Stimulated activated CD8-positive, alpha-beta memory T cell treated with anti-CD3 and anti-CD28 coated beads, Interleukin-7, amount 100 ng/mL, for 48 hours (primary cell): ENCODE data around the gene CCDC15.

ENCODE experiments used
- DNase-seq, 2 donors: peaks; one replicate each; pipeline ENCODE4 v3.0.0-alpha.2; 2020; ENCODE audit warnings: low read depth in 1 of 2; ENCODE audit errors: extremely low read depth in 1 of 2

The CCDC15 gene

DNA sequence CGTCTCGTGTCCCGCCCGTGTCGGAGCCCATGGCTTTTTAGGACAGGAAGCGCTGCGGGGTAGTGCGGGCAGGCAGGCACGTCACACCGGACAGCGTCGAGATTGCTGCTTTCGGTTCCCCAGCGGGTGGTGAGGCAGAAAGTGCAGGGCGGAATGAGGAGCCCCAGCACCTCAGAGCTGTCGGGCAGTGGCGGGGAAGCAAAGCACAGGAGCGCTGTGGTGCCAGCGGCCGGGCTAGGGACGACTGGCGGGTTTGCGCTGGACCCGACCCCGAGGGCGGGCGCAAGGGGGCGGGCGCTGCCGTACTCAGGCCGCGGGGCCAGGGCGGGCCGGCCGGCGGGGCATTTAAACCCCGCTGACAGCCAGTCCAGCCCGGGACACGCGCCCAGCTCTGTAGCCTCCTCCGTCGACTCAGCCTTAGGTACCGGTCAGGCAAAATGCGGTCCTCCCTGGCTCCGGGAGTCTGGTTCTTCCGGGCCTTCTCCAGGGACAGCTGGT, 109.0 kb downstream of the CCDC15 start, which contains the start of gene SLC37A2:
Gene SLC37A2 (plus strand): TSS at position 375 of the 498 bp plus-strand sequence. CDS start 63 bp downstream, at position 438.
- peak; percentile 39 to 56 for DNase-seq

DNA sequence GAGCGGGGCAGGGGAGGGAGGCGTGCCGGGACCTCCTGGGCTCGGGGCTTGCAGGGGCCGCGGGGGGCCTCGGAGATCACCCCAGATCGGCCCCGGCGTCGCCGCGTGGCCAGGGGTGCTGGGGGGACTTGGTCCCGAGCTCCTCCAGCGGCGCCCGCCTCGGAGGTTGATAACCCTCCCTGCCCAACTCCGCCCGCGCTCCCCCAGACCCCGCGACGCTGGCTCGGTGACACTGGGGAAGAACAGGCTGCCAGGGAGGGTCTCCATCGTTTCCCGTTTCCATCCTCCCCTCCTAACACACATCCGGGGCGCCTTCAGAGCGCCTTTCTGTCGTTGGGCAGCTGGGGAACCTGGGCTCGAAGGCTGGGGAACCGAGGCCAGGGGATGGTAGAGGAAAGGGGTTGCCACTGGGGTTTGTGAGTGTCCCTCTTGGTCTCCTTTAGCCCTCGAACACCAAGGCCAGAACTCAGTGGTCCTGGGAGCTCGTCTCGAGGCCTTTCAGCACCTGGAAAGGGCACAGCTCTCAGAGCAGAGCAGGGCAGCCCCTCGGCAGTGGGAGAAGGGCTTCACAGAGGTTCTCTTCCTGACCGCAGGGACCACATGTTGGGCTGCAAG, 109.5 kb downstream of the CCDC15 start:
- DNase-seq, result no peak

DNA sequence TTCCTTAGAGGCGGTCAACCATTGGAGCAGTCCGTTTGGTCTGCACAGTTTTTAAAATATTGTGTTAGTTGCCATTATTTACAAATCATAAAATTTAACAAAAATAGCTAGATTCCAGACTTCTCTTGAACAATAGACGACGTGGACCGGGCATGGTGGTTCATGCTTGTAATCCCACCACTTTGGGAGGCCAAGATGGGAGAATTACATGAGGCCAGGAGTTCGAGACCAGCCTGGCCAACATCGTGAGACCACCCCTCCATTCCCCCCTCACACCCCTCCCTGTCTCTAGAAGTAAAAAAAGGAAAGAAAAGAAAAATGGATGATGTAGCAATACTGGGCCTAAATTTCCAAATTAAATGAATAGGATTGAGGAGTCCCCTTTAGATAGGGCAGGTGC, 110.1 kb downstream of the CCDC15 start:
- no peak for DNase-seq

- no peak for DNase-seq
Measured at GRCh38 chr11:125068368-125068767, 114.4 kb downstream of the CCDC15 start.

DNA sequence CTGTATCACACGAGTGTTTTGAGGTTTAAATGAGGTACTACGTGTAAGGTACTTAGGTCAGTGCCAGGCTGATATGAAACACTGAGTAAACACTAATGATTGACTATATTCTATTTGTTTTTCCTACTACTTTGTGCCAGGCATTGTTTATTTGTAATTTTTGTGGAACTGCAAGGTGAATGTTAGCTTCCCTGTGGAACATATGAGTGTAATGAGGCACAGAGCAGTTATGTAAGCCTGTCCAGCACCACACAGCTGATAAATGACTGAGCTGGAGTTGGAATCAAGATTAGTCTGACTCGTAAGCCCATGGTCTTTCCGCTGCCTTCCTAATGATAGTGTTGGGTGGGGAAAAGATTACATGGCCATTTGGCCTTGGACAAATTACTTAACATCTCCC, 115.0 kb downstream of the CCDC15 start:
- DNase-seq, result no peak

DNA sequence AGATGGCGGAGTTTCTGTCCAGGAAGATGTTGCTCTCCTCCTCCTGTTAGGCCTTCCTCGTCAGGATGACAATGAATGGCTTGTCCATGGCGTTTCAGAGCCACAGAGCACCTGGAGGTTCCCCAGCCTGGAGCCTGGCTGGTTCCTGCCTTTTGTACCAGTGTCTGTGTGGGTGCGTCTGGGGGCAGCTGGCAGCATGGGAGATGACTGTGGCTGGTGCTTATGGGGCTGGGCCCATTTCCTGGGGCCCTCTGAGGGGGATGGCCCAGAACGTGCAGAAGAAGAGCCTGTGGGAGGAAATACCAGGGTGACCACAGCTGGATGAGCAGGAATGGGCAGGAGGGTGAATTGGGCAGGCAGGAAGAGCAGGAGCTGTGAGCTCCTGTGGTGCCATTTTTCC, 115.8 kb downstream of the CCDC15 start:
- no peak for DNase-seq

DNA sequence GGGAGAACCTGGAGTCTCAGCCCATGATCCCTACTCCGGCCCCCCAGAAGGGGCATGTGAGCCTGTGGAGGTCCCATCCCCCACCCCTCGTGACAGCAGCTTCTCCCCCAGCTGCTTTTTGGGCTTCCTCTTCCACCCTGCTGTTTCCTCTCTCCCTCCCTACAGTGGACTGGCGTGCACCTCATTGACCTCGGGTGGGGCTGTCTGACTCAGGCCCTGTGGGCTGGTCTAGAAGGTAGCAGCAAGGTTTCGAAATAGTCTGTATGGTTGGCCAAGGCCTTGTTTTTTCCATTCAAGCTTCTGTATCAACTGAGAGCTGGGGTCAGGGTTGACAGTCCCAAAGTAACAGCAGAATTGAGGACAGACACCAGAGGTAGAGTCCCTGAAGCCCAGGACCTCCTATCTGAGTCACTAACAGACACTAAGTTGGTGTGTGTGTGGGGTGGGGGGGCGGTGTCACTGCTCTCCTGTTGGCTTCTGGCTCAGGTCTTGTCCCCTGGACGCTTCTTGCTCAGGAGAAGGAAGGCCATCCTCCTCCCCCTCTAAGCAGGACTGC, 116.8 kb downstream of the CCDC15 start:
- DNase-seq, result peak in 1 of 2 donors; percentile 47

DNA sequence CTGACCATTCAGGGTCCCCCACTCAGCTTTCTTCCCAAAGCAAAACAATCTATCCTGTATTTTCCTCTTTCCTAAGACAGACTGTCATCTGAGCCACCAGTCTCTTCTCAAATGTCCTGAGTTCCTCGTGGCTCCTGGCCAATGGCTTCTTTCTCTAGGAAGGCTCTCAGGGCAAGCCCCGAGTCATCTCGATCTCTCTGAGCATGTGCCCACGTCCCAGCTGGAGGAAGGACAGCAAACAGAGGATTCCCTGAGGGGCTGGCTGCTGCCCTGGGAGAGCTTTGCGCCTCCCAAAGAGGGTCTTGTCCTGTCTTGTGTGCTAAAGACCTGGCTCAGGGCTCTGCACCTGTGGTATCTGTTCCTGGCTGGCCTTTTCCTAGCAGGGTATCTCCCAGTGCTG, 117.4 kb downstream of the CCDC15 start:
- DNase-seq, result no peak

DNA sequence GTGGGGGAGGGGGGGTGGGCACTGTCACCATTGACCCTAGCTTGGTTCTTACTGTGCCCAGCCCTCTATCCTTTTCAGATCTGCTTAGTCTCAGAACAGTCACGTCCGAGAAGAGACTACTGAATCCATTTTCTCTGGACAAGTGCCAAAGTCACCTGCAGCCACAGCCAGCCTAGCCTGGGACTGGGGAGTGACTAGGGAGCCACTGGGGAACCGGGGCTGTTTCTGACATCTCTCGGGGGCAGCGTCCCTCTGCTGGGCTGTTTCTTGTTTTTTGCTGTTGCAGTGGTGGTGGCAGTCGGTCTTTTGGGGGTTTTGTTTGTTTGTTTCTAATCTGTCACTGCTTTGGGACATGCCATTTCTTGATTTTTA, 117.8 kb downstream of the CCDC15 start:
- DNase-seq, result no peak

DNA sequence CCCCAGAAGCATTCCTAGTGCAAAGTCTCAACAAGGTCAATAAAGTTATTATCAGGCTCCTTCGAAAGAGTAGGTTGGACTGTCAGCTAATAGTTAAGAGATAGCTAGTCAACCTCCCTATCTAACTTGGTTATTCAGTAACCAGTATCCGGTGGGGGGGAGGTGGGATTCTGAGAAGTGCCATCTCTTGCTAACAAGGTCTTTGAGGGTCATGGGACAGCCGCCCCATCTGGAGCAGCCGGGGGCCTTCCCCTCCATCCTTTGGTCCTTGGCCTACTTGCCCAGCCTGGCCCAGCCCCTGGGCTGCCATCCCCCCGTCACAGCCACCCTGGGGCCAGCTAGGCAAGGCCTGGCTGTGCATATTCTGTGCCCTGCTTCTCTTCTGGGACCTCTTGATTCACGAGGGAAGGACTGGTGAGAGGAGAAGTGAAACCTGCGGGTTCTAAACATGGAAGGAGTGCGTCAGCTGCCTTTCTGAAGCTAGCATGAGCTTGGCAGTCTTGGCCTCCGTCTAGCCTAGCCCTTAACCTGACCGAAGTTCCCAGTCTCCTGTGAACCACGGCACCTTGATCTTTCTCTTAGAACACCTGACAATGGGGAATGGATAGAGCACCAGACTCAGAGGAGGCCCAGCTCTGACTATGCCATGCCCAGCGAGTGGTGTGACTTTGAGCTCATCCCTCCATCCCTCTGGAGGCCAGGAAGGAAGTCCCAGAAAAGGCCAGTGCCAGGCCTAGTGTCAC, 118.4 kb downstream of the CCDC15 start:
- DNase-seq, result no peak

- DNase-seq, result no peak
Measured at GRCh38 chr11:125072961-125073590, 119.1 kb downstream of the CCDC15 start.

DNA sequence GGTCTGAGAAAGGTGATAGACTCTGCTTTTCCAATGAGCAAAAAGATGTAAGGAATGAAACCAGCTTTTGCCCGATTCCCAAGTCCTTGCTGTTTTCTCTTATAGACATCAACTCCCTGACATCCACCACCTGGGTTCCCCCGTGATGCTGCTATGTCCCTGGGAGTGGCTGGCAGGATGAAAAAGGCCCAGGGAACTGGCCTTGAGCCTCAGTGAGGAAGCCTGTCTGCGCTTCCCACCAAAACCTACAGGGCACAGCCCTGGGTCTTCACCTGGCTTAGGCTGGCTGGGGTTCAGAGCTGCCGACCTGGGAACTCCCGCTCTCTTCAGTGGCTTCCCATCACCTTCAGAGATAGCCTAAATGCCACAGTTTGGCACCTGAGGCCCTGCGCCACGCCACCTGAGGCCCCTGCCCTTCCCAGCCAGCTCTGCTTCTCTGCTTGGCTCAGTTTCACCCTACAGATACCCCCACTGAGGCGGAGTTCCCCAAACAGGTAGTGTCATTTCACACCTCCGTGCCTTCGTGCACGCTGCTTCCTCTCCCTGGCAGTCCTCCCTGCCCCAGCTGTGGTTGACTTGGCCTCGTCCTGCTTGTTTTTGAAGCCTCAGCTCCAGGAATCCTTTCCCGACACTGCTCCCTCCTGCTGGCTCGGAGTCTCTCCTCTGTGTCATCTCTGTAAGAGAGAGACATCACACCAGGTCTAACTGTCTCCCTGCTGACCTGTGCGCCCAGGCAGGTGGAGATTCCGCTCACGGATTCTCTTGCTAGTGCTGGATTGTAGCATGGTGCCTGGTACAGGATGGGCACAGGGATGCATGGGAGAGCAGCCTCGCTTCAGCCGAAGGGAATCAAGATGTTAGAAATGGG, 119.8 kb downstream of the CCDC15 start:
- DNase-seq, result no peak

DNA sequence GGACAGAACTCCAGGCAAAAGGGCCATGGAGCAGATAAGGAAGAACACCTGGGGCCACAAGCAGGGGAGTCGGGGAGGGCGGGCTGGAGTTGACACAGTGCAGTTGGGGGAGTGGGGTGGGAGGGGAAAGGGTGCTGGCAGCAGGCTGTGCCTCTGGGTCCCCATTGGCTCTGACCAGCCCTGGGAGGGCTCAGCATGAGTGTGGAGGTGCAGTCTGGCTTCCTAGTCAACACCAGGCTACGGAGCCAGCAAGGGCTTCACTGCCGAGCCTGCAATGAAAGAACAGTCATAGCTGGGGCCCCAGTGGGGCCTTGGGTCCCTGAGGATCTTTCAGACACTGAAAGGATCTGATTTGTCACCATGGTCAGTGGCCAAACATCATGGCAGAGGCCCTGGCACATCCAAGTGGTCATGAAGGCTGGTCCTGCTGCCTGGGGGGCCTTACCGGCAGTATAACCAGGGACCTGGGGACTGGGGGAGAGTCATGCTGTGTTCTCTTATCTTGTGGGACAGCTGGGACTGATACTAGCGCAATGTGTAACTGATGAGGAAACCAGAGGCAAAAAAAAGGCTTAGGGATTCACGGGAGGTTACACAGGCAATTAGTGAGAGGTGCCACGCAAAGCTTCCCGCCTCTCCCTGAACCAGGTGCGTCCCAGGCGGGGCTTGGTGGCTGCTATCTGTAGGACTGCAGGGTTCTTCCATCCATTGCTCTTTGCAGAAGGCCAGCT, 120.7 kb downstream of the CCDC15 start:
- DNase-seq, result no peak

DNA sequence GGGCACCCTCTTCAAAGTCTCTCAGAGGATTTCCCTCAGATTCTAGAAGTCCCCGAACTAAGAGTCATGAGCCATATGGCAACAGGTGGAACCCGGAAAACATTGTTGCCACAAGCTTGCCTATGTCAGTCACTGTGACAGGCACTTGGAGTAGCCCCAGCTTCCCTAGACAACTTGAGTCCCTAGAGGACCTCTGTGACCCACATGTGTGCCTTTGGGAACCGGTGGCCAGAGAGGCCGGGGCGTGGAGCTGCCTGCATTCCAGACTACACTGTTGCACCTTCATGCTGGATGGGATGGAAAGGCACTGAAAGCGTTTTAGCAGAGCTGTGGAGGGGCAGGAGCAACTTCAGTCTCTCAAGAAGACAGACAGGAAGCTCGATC, 121.2 kb downstream of the CCDC15 start:
- DNase-seq, result no peak

- DNase-seq, result no peak
Measured at GRCh38 chr11:125075900-125076317, 121.9 kb downstream of the CCDC15 start.

DNA sequence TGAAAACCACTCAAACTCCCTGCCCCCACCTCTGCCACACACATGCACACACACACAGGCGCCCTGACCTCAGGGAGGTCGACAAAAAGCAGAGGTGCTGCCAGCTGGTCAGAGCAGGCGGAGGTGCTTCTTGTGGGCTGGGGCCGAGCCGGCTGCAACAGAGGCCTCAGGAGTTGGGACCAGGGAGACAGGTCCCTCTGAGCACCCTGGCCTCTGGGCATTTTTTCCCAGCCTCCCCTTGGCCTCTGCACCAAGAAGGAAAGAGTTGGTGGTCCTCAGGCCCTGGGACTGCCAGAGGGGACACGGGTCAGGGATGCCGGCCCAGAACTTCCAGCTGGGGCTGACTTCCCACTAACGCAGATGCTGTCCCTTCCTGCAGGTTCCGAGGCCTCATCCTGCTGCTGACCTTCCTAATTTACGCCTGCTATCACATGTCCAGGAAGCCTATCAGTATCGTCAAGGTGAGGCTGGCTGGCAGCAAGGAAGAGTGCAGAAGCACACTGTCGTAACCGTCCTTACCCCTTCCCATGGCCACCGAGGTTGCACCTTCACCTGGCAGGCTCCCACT, 122.5 kb downstream of the CCDC15 start:
- no peak for DNase-seq

GRCh38 chr11:125078016-125078415, 124.0 kb downstream of the CCDC15 start:
- no peak for DNase-seq

GRCh38 chr11:125078516-125079140, 124.6 kb downstream of the CCDC15 start:
- no peak for DNase-seq

DNA sequence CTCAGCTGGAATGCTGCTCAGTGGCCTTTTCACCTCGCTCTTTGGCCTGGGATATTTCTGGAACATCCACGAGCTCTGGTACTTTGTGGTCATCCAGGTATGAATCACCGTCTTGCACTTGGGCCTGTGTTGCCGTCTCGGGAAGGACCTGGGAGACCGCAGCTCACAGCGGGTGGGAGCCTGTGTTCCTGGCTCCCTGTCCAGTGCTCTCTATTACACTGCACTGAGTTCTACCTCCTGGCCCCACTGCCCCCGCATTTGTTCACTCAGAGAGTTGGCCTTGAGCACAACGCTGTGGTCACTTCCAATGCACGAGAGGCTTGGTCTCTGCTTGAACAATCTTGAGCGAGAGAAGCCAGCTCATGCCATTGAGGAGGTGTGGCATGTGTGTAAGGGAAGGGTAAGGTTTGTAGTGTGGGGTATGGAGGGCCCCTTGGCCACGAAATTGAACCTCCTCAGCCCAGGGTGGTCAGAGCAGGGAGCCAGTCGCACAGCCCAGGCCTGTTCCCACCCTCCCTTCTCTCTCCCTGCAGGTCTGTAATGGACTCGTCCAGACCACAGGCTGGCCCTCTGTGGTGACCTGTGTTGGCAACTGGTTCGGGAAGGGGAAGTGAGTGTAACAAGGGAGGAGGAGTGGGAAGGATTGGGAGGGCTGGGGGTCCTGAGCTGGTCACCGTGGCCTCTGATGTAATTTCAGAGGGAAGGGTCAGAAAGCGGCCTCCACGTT, 125.3 kb downstream of the CCDC15 start:
- no peak for DNase-seq
